Keratinocyte (primary cell): ENCODE measurements around the gene APRT. TPM values are rescaled to one million over a fixed set of nuclear protein-coding genes. Genes with fewer than 3 reads are reported as not detected.
A peak's percentile ranks its signal among the peaks of the same experiment; 100 is the strongest.

Source experiments
- DNase-seq: peaks from one replicate; pipeline ENCODE4 v3.0.0-alpha.2; 2011; ENCODE audit warnings: low read depth, missing footprints, low spot score
- FAIRE-seq: peaks from 2 replicates; lab custom pipeline; 2011; peaks lifted over from hg19 to GRCh38; lab: Jason Lieb, UNC
- H2AFZ ChIP-seq: 2 replicates; pipeline ENCODE4 v1.6.0; 2012; ENCODE audit warnings: low read length, control low read depth, inconsistent platforms; ENCODE audit not compliant: control insufficient read depth
- H3K27ac ChIP-seq: 2 replicates; pipeline ENCODE4 v1.5.1; 2011; ENCODE audit warnings: low read length; ENCODE audit not compliant: control insufficient read depth, insufficient read depth
- H3K27me3 ChIP-seq: 3 replicates; pipeline ENCODE4 v1.6.0; 2011; ENCODE audit warnings: low read length; ENCODE audit not compliant: control insufficient read depth, insufficient read depth; ENCODE audit errors: extremely low read depth
- H3K36me3 ChIP-seq, 2 experiments: 2 replicates in 1 of 2; 3 replicates in 1 of 2; pipeline ENCODE4 v1.5.1; 2011; ENCODE audit warnings: low read length in 2 of 2, mild to moderate bottlenecking in 1 of 2; ENCODE audit not compliant: control insufficient read depth in 2 of 2, insufficient read depth in 2 of 2; ENCODE audit errors: extremely low read depth in 1 of 2
- H3K4me1 ChIP-seq: 3 replicates; pipeline ENCODE4 v1.5.1; 2011; ENCODE audit warnings: low read length; ENCODE audit not compliant: control insufficient read depth, insufficient read depth; ENCODE audit errors: extremely low read depth
- H3K4me2 ChIP-seq: 3 replicates; pipeline ENCODE4 v1.6.0; 2011; ENCODE audit warnings: low read depth, low read length; ENCODE audit not compliant: control insufficient read depth, insufficient read depth; ENCODE audit errors: extremely low read depth
- H3K4me3 ChIP-seq, 3 experiments: fragments of 200-600 bp in 1 of 3; sonication (generic) in 1 of 3; 2 replicates in 2 of 3; 3 replicates in 1 of 3; pipeline ENCODE4 v1.5.1; 2011 to 2016; ENCODE audit warnings: low read length in 3 of 3, mild to moderate bottlenecking in 3 of 3, control low read depth in 2 of 3, inconsistent platforms in 1 of 3, low read depth in 1 of 3, mixed read lengths in 1 of 3, mixed run types in 1 of 3, moderate library complexity in 1 of 3; ENCODE audit not compliant: control insufficient read depth in 2 of 3, insufficient read depth in 2 of 3; ENCODE audit errors: extremely low read depth in 1 of 3
- H3K79me2 ChIP-seq: 2 replicates; pipeline ENCODE4 v1.6.0; 2012; ENCODE audit warnings: low read length; ENCODE audit not compliant: control insufficient read depth, insufficient read depth
- H3K9ac ChIP-seq: 3 replicates; pipeline ENCODE4 v1.6.0; 2011; ENCODE audit warnings: low read length; ENCODE audit not compliant: control insufficient read depth, insufficient read depth; ENCODE audit errors: extremely low read depth
- H3K9me1 ChIP-seq: 3 replicates; pipeline ENCODE4 v1.6.0; 2011; ENCODE audit warnings: low read length; ENCODE audit not compliant: control insufficient read depth, insufficient read depth; ENCODE audit errors: extremely low read depth
- H3K9me3 ChIP-seq: 2 replicates; pipeline ENCODE4 v1.5.1; 2012; ENCODE audit warnings: low read depth, low read length; ENCODE audit not compliant: control insufficient read depth
- H4K20me1 ChIP-seq: 3 replicates; pipeline ENCODE4 v1.6.0; 2011; ENCODE audit warnings: low read length; ENCODE audit not compliant: control insufficient read depth, insufficient read depth; ENCODE audit errors: extremely low read depth
- EZH2 ChIP-seq: IDR thresholded peaks from one replicate; pipeline ENCODE4 v1.6.1; 2012; ENCODE audit warnings: inconsistent platforms, mild to moderate bottlenecking, low read length, moderate library complexity
- dilution Hi-C: fragments of 300-500 bp; cut with MboI; formaldehyde crosslinking; loops from one replicate; pipeline ENCODE4 v1.7.0; 2020; ENCODE audit warnings: low sequenced_read_pairs; ENCODE audit not compliant: extremely low pct_ligation_motif_present
- polyA plus RNA-seq, 5 experiments: library from polyadenylated mRNA; depleted of rRNA in 3 of 5; stranded (reverse) in 3 of 5; stranded (forward) in 1 of 5; unstranded in 1 of 5; fragments of >200 nt; gene quantifications; 1 replicate in 1 of 5; 2 replicates in 3 of 5; 3 replicates in 1 of 5; pipeline versions ENCODE4 v1.2.1 to v1.2.3, GENCODE V29; 2011 to 2012; ENCODE audit warnings: missing spikeins in 2 of 5, low read depth in 1 of 5, low replicate concordance in 1 of 5
- TF ChIP-seq, protein P1 (sequence below), 3 experiments: IDR thresholded peaks in 1 of 3; conservative IDR thresholded peaks in 1 of 3; optimal IDR thresholded peaks in 1 of 3; 2 replicates in 2 of 3; 3 replicates in 1 of 3; pipeline versions ENCODE3 to v1.5.1; 2011; ENCODE audit warnings: low read length in 3 of 3, mild to moderate bottlenecking in 3 of 3, moderate library complexity in 2 of 3, control low read depth in 1 of 3, inconsistent platforms in 1 of 3; ENCODE audit not compliant: insufficient read depth in 2 of 3; ENCODE audit errors: extremely low read depth in 1 of 3

Gene APRT
- polyA plus RNA-seq, 1 donor (not counting 4 experiments of a cell fraction or from before 2014, with no cell fraction given), result 106 TPM

DNA sequence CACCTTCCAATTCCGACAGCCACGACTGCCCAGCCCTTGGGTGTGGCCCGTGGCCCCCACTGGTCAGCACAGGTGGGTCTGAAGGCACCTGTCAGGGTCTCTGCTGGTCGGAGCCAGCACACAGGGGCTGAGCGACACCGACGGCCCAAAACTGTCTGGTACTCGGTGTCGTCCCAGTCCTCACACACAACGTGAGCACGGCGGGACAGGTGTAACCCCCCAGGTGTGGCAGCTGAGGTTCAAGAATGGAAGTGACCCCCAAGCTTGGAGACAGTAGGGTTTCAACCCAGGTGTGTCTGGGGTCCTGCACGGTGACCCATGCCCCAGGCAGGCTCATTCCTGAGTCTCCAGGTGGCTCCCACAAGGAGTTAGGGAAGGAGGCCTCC lies 44.0 kb upstream of the APRT start:
- Histone ChIP-seq H3K4me2 (peak overlapping the region; percentile 69), H2AFZ (no peak overlapping the region)
- dilution Hi-C loops, result no loop called here

DNA sequence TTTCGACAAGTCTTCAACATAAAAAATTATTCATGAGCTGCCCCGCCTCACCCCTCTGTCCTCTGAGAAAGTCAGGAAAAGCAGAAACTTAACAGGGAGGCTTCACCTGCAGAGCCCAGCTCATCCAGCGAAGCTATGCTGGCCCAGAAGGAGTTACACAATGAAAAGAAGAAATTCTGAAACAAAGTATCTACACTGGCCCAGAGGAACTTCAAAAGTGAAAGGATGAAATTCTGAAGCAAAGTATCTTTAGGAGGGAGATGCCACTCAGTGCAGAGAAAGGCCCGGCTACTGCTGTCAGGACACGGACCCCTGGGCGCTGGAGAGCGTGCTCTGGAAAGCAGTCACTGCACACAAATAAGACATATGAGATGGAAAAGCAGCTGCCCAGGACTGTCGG lies 43.4 kb upstream of the APRT start:
- TF ChIP-seq EZH2, result no peak
- TF ChIP-seq, protein P1, sequence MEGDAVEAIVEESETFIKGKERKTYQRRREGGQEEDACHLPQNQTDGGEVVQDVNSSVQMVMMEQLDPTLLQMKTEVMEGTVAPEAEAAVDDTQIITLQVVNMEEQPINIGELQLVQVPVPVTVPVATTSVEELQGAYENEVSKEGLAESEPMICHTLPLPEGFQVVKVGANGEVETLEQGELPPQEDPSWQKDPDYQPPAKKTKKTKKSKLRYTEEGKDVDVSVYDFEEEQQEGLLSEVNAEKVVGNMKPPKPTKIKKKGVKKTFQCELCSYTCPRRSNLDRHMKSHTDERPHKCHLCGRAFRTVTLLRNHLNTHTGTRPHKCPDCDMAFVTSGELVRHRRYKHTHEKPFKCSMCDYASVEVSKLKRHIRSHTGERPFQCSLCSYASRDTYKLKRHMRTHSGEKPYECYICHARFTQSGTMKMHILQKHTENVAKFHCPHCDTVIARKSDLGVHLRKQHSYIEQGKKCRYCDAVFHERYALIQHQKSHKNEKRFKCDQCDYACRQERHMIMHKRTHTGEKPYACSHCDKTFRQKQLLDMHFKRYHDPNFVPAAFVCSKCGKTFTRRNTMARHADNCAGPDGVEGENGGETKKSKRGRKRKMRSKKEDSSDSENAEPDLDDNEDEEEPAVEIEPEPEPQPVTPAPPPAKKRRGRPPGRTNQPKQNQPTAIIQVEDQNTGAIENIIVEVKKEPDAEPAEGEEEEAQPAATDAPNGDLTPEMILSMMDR (optimal IDR thresholded peaks at IDR 0.05 in 1 of 3, IDR thresholded peaks at IDR 0.05 in 1 of 3, conservative IDR thresholded peaks at IDR 0.05 in 1 of 3; ENCODE audit: extremely low read depth in 1 of 3, insufficient read depth in 2 of 3, low read length in 3 of 3), result no peak
- no peaks in the 10 kb centered on the region for H4K20me1 ChIP-seq
- H3K27ac ChIP-seq, result no peak overlapping the region
- H3K9me1 ChIP-seq, result no peaks in the 10 kb centered on the region
- peaks cover 5% of the 10 kb centered on the region for H3K79me2 ChIP-seq
- H3K27me3 ChIP-seq, result no peaks in the 10 kb centered on the region
- no peak overlapping the region for H3K9ac ChIP-seq
- H3K36me3 ChIP-seq, result peaks cover 6 to 7% of the 10 kb centered on the region in 2 experiments
- FAIRE-seq (no peak), DNase-seq (no peak)
- peaks cover 5% of the 10 kb centered on the region for H3K4me1 ChIP-seq
- no peaks in the 10 kb centered on the region for H3K9me3 ChIP-seq
- no peak overlapping the region for H3K4me2 ChIP-seq
- dilution Hi-C loops, result no loop called here
- no peak overlapping the region for H2AFZ ChIP-seq
- H3K4me3 ChIP-seq, result no peak overlapping the region

More for the DNA sequence above, 44.0 kb upstream of the APRT start:
- Histone ChIP-seq H3K27me3 (no peaks in the 10 kb centered on the region), H3K9ac (peak overlapping the region; percentile 41), H3K27ac (no peak overlapping the region), H3K79me2 (peaks cover 5% of the 10 kb centered on the region), H3K4me1 (peaks cover 5% of the 10 kb centered on the region), H3K9me1 (no peaks in the 10 kb centered on the region), H3K4me3 (peak overlapping the region; percentile 62 to 100 (median 65)), H3K36me3 (peaks cover 7 to 9% of the 10 kb centered on the region in 2 experiments), H4K20me1 (no peaks in the 10 kb centered on the region), H3K9me3 (no peaks in the 10 kb centered on the region)
- DNase-seq, result no peak
- no peak for TF ChIP-seq EZH2
- TF ChIP-seq, protein P1 (optimal IDR thresholded peaks at IDR 0.05 in 1 of 3, IDR thresholded peaks at IDR 0.05 in 1 of 3, conservative IDR thresholded peaks at IDR 0.05 in 1 of 3; ENCODE audit: extremely low read depth in 1 of 3, insufficient read depth in 2 of 3, low read length in 3 of 3), result no peak
- no peak for FAIRE-seq
